PC-9 (cell line): ENCODE data around the gene FOXM1. TPM values are rescaled to one million over a fixed set of nuclear protein-coding genes. Genes with fewer than 3 reads are reported as not detected.

Source experiments
- BruUV-seq: library from RNA; stranded (reverse); fragments of 400-500 nt; replicated peaks from 2 replicates; lab custom pipeline; 2021; lab: Mats Ljungman, UMichigan
- CTCF ChIA-PET: fragments of 300-600 bp; sonication (Branson Sonifier 250); formaldehyde crosslinking; loops from one replicate; lab custom pipeline; 2022; ENCODE audit warnings: antibody characterized with exemption; lab: Charles Lee
- POLR2A ChIA-PET: fragments of 300-600 bp; sonication (Branson Sonifier 250); formaldehyde crosslinking; loops from one replicate; lab custom pipeline; 2022; ENCODE audit warnings: antibody characterized with exemption; ENCODE audit not compliant: unreplicated experiment; lab: Charles Lee
- DNase-seq, 2 experiments: peaks; one replicate each; pipeline versions ENCODE4 v3.0.0 to v3.0.0-alpha.2; 2015 to 2022; ENCODE audit warnings: mixed read lengths in 1 of 2
- H2AFZ ChIP-seq: fragments of 200-600 bp; sonication (generic); 2 replicates; pipeline ENCODE4 v1.8.1; 2017; ENCODE audit warnings: antibody characterized with exemption
- H3F3A ChIP-seq: fragments of 200-600 bp; sonication (generic); 2 replicates; pipeline ENCODE4 v1.8.1; 2017; ENCODE audit warnings: antibody characterized with exemption, mild to moderate bottlenecking, low read depth; ENCODE audit not compliant: insufficient read depth
- H3K27ac ChIP-seq: fragments of 200-600 bp; sonication (generic); 2 replicates; pipeline ENCODE4 v1.6.1; 2016; ENCODE audit warnings: mixed run types
- H3K27me3 ChIP-seq: fragments of 200-600 bp; sonication (generic); 2 replicates; pipeline ENCODE4 v1.6.1; 2016; ENCODE audit warnings: low read depth, mixed run types; ENCODE audit not compliant: insufficient read depth
- H3K36me3 ChIP-seq: fragments of 200-600 bp; sonication (generic); 2 replicates; pipeline ENCODE4 v1.6.1; 2016; ENCODE audit warnings: low read depth, mixed run types
- H3K4me1 ChIP-seq: fragments of 200-600 bp; sonication (generic); replicated peaks from 2 replicates; pipeline ENCODE4 v1.6.1; 2016; ENCODE audit warnings: mixed run types; ENCODE audit not compliant: insufficient read depth
- H3K4me2 ChIP-seq: fragments of 200-600 bp; sonication (generic); 2 replicates; pipeline ENCODE4 v1.6.1; 2017; ENCODE audit warnings: mixed run types
- H3K4me3 ChIP-seq: fragments of 200-600 bp; sonication (generic); 2 replicates; pipeline ENCODE4 v1.6.1; 2016; ENCODE audit warnings: mixed run types
- H3K79me2 ChIP-seq: fragments of 200-600 bp; sonication (generic); 2 replicates; pipeline ENCODE4 v1.6.1; 2017; ENCODE audit warnings: low read depth, mixed run types
- H3K9me2 ChIP-seq: fragments of 200-600 bp; sonication (generic); 2 replicates; pipeline ENCODE4 v1.8.1; 2017; ENCODE audit warnings: mild to moderate bottlenecking; ENCODE audit not compliant: insufficient read depth
- H3K9me3 ChIP-seq: fragments of 200-600 bp; sonication (generic); 2 replicates; pipeline ENCODE4 v1.8.1; 2016; ENCODE audit warnings: low read depth; ENCODE audit not compliant: insufficient read depth
- H4K20me1 ChIP-seq: fragments of 200-600 bp; sonication (generic); 2 replicates; pipeline ENCODE4 v1.8.1; 2017; ENCODE audit not compliant: insufficient read depth
- CTCF ChIP-seq: fragments of 200-600 bp; sonication (generic); conservative IDR thresholded peaks from 2 replicates; pipeline ENCODE4 v1.6.1; 2017; ENCODE audit warnings: mixed run types, antibody characterized with exemption, mild to moderate bottlenecking, moderate library complexity
- EZH2 ChIP-seq: fragments of 200-600 bp; sonication (generic); IDR thresholded peaks from 2 replicates; pipeline ENCODE4 v1.8.0; 2017; ENCODE audit warnings: antibody characterized with exemption, low read depth
- intact Hi-C: fragments of 100-400 bp; cut with micrococcal nuclease; formaldehyde crosslinking; loops from one replicate; pipeline ENCODE4 v1.10.0; 2022; ENCODE audit not compliant: unreplicated experiment
- total RNA-seq: library from RNA; stranded (reverse); gene quantifications from 2 replicates; pipeline ENCODE4 v1.2.3, GENCODE V29; 2021

Gene FOXM1
- total RNA-seq, 1 experiment from 2014 or later, result 225 TPM

- intact Hi-C loops, result no loop called here
- Histone ChIP-seq H3K79me2 (peaks cover 43% of the 10 kb centered on the region), H2AFZ (no peak overlapping the region), H3K9me3 (no peaks in the 10 kb centered on the region), H3K36me3 (no peaks in the 10 kb centered on the region), H3K27me3 (no peaks in the 10 kb centered on the region), H3F3A (peaks cover 46% of the 10 kb centered on the region), H3K4me2 (peak overlapping the region; percentile 85), H3K4me1 (peaks cover 42% of the 10 kb centered on the region), H3K4me3 (peak overlapping the region; percentile 80; the same call in 1 of the 2 replicates), H3K27ac (peak overlapping the region; percentile 74), H4K20me1 (no peaks in the 10 kb centered on the region; the same call in none of the 2 replicates), H3K9me2 (no peaks in the 10 kb centered on the region)
- ChIA-PET CTCF (interaction anchor here (0.6 kb wide), 1 partner anchor 1372 kb away, joined by 3 read pairs; no protein-coding TSS in a partner anchor), POLR2A (interaction anchor here (0.5 to 0.7 kb wide), 4 partner anchors 8 to 125 kb away, joined by 4 to 22 read pairs (median 6); no protein-coding TSS in a partner anchor)
- no peak for DNase-seq
- no TSS peak for BruUV-seq
- TF ChIP-seq CTCF, result no peak
- no peak for TF ChIP-seq EZH2
These were observed 15.3 kb upstream of the FOXM1 start for GRCh38 chr12:2892246-2892645.

- H3K4me2 ChIP-seq, result peak overlapping the region; percentile 85
- TSS peak; percentile 35 for BruUV-seq
- peak; percentile 56 to 71 for DNase-seq
- H3K4me3 ChIP-seq, result peak overlapping the region; percentile 80
- no peaks in the 10 kb centered on the region for H3K27me3 ChIP-seq
- ChIA-PET CTCF (interaction anchor here (0.6 to 0.8 kb wide), 2 partner anchors 53 to 1372 kb away, joined by 3 to 6 read pairs; no protein-coding TSS in a partner anchor), POLR2A (interaction anchor here (0.6 to 0.7 kb wide), 3 partner anchors 10 to 1351 kb away, joined by 3 to 22 read pairs (median 6); no protein-coding TSS in a partner anchor)
- intact Hi-C loops, result loop anchor here (1.0 to 2.0 kb wide), 2 partner anchors 14 to 67 kb away; partner anchors contain the start of genes FOXM1, RHNO1 and TEAD4
- peaks cover 35% of the 10 kb centered on the region for H3K79me2 ChIP-seq
- no peaks in the 10 kb centered on the region for H3K9me3 ChIP-seq
- peaks cover 46% of the 10 kb centered on the region for H3F3A ChIP-seq
- H3K4me1 ChIP-seq, result peaks cover 42% of the 10 kb centered on the region
- H2AFZ ChIP-seq, result peak overlapping the region; percentile 92
- peak overlapping the region; percentile 74 for H3K27ac ChIP-seq
- H4K20me1 ChIP-seq, result no peaks in the 10 kb centered on the region; the same call in 1 of the 2 replicates
- no peaks in the 10 kb centered on the region for H3K36me3 ChIP-seq
- TF ChIP-seq CTCF, result no peak
- no peak for TF ChIP-seq EZH2
- no peaks in the 10 kb centered on the region for H3K9me2 ChIP-seq
These were observed 14.5 kb upstream of the FOXM1 start for GRCh38 chr12:2891240-2892053.
